ENCODE measurements around the gene ARHGAP15.

Gene ARHGAP15

GRCh38 chr2:143417428-143417827 is 288.2 kb downstream of the ARHGAP15 start:
- DNase-seq, result no peak

- DNase-seq, result no peak
Observed at GRCh38 chr2:143420313-143420712, 291.1 kb downstream of the ARHGAP15 start.

- no peak for DNase-seq
Observed at GRCh38 chr2:143422681-143423080, 293.5 kb downstream of the ARHGAP15 start.

- no peak for DNase-seq
Observed at GRCh38 chr2:143425896-143426295, 296.7 kb downstream of the ARHGAP15 start.

GRCh38 chr2:143426296-143426695 is 297.1 kb downstream of the ARHGAP15 start:
- DNase-seq, result no peak

- DNase-seq, result no peak
Observed at GRCh38 chr2:143428700-143429099, 299.5 kb downstream of the ARHGAP15 start.

GRCh38 chr2:143429932-143430679 is 300.9 kb downstream of the ARHGAP15 start:
- DNase-seq, result no peak

- no peak for DNase-seq
Observed at GRCh38 chr2:143431316-143431715, 302.1 kb downstream of the ARHGAP15 start.

GRCh38 chr2:143433251-143433650 is 304.0 kb downstream of the ARHGAP15 start:
- DNase-seq, result no peak

GRCh38 chr2:143433840-143434239 is 304.6 kb downstream of the ARHGAP15 start:
- DNase-seq, result no peak

- DNase-seq, result no peak
Observed at GRCh38 chr2:143434445-143434844, 305.2 kb downstream of the ARHGAP15 start.

- DNase-seq, result no peak
Observed at GRCh38 chr2:143435131-143435530, 305.9 kb downstream of the ARHGAP15 start.

GRCh38 chr2:143436951-143437350 is 307.7 kb downstream of the ARHGAP15 start:
- DNase-seq, result no peak

GRCh38 chr2:143440411-143441012 is 311.3 kb downstream of the ARHGAP15 start:
- no peak for DNase-seq

GRCh38 chr2:143442193-143442592 is 313.0 kb downstream of the ARHGAP15 start:
- no peak for DNase-seq

- no peak for DNase-seq
Observed at GRCh38 chr2:143451642-143452281, 322.5 kb downstream of the ARHGAP15 start.

- no peak for DNase-seq
Observed at GRCh38 chr2:143452817-143453451, 323.7 kb downstream of the ARHGAP15 start.

- DNase-seq, result no peak
Observed at GRCh38 chr2:143453981-143454511, 324.8 kb downstream of the ARHGAP15 start.

- no peak for DNase-seq
Observed at GRCh38 chr2:143455317-143455716, 326.1 kb downstream of the ARHGAP15 start.

- no peak for DNase-seq
Observed at GRCh38 chr2:143458258-143459190, 329.3 kb downstream of the ARHGAP15 start.

- no peak for DNase-seq
Observed at GRCh38 chr2:143460382-143460781, 331.2 kb downstream of the ARHGAP15 start.

- no peak for DNase-seq
Observed at GRCh38 chr2:143463719-143464118, 334.5 kb downstream of the ARHGAP15 start.
